Uterus (tissue), 2 donors: ENCODE measurements around the gene PSMC5.
"Not testable (repeated sequence)": the region's sequence is repeated elsewhere in the genome, so short reads cannot be mapped to it uniquely, and the experiment has no call there.

ENCODE experiments used
- POLR2A ChIP-seq, 2 donors: fragments of 450-650 bp; IDR thresholded peaks; one replicate each; pipeline ENCODE4 v1.6.1; 2016; ENCODE audit warnings: antibody characterized with exemption in 2 of 2, mild to moderate bottlenecking in 1 of 2, moderate library complexity in 1 of 2
- TF ChIP-seq, protein P1 (sequence below), 4 experiments: fragments of 200-600 bp in 2 of 4; fragments of 450-650 bp in 2 of 4; sonication (generic) in 2 of 4; IDR thresholded peaks; one replicate each; pipeline ENCODE4 v1.5.1; 2016 to 2019; ENCODE audit warnings: antibody characterized with exemption in 4 of 4, mild to moderate bottlenecking in 2 of 4, moderate library complexity in 1 of 4

- TF ChIP-seq POLR2A (IDR thresholded peaks at IDR 0.05), result not testable (repeated sequence)
- TF ChIP-seq, protein P1, sequence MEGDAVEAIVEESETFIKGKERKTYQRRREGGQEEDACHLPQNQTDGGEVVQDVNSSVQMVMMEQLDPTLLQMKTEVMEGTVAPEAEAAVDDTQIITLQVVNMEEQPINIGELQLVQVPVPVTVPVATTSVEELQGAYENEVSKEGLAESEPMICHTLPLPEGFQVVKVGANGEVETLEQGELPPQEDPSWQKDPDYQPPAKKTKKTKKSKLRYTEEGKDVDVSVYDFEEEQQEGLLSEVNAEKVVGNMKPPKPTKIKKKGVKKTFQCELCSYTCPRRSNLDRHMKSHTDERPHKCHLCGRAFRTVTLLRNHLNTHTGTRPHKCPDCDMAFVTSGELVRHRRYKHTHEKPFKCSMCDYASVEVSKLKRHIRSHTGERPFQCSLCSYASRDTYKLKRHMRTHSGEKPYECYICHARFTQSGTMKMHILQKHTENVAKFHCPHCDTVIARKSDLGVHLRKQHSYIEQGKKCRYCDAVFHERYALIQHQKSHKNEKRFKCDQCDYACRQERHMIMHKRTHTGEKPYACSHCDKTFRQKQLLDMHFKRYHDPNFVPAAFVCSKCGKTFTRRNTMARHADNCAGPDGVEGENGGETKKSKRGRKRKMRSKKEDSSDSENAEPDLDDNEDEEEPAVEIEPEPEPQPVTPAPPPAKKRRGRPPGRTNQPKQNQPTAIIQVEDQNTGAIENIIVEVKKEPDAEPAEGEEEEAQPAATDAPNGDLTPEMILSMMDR (IDR thresholded peaks at IDR 0.05), result not testable (repeated sequence)
These were observed 30.9 kb upstream of the PSMC5 start for GRCh38 chr17:63796375-63796774.
